HFFc6 (cell line): ENCODE data around the gene TNFAIP2. TPM values are rescaled to one million over a fixed set of nuclear protein-coding genes. Genes with fewer than 3 reads are reported as not detected.

Source experiments
- DNase-seq: peaks from one replicate; pipeline ENCODE4 v3.0.0-alpha.2; 2018
- H3K27ac Mint-ChIP-seq: 2 replicates; pipeline ENCODE4 v1.8.0; 2020; ENCODE audit warnings: mild to moderate bottlenecking, mixed read lengths
- H3K27me3 Mint-ChIP-seq: 2 replicates; pipeline ENCODE4 v1.8.0; 2021; ENCODE audit warnings: mild to moderate bottlenecking, moderate library complexity, mixed read lengths; ENCODE audit not compliant: insufficient read depth
- H3K36me3 Mint-ChIP-seq: 2 replicates; pipeline ENCODE4 v1.8.0; 2021; ENCODE audit warnings: low read depth, mixed read lengths
- H3K4me1 Mint-ChIP-seq: 2 replicates; pipeline ENCODE4 v1.8.0; 2020; ENCODE audit warnings: low read depth, mixed read lengths
- H3K4me3 Mint-ChIP-seq: 2 replicates; pipeline ENCODE4 v1.8.0; 2020; ENCODE audit warnings: mild to moderate bottlenecking, moderate library complexity, mixed read lengths
- H3K9me3 Mint-ChIP-seq: 2 replicates; pipeline ENCODE4 v1.8.0; 2020; ENCODE audit warnings: mild to moderate bottlenecking, mixed read lengths
- total RNA-seq, 6 experiments: library from RNA; stranded (reverse); fragmentation: NEBNext Ultra II Directional; extraction: Animal tissue kit (Norgen Biotek cat#: 25700); gene quantifications; 2 replicates in 1 of 6; 3 replicates in 5 of 6; pipeline ENCODE4 v1.2.3, GENCODE V29; 2021
- TF ChIP-seq, protein P1 (sequence below): fragments of 200-600 bp; sonication (generic); IDR thresholded peaks from 2 replicates; pipeline ENCODE4 v1.5.0; 2021; ENCODE audit warnings: antibody characterized with exemption, mild to moderate bottlenecking

Gene TNFAIP2
- total RNA-seq, 6 experiments from 2014 or later = 44.7 to 59.6 (median 46.4) TPM

DNA sequence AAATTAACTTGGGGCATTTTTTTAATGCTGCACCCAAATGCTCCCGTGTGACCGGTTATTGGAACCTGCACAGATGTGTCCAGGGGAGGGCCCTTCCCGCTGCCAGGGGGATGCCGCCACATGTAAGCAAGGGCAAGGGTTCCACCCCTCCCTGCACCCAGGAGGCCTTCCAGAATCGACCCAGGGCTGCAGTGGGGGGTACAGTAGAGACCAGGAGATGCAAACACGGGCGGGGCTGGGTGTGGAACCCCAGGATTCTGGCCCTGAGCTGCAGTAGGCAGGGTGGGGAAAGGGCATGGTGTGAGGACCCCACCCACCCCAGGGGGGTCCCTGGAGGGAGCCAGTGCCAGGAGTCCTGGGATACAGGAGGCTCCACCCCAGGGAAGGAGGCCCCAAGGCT lies 54.1 kb downstream of the TNFAIP2 start:
- Mint-ChIP-seq H3K4me3 (no peak overlapping the region), H3K4me1 (no peaks in the 10 kb centered on the region), H3K27me3 (peaks cover 33% of the 10 kb centered on the region), H3K9me3 (peaks cover 4% of the 10 kb centered on the region; the same call in 1 of the 2 replicates), H3K36me3 (no peaks in the 10 kb centered on the region), H3K27ac (no peak overlapping the region)
- DNase-seq = no peak
- TF ChIP-seq, protein P1, sequence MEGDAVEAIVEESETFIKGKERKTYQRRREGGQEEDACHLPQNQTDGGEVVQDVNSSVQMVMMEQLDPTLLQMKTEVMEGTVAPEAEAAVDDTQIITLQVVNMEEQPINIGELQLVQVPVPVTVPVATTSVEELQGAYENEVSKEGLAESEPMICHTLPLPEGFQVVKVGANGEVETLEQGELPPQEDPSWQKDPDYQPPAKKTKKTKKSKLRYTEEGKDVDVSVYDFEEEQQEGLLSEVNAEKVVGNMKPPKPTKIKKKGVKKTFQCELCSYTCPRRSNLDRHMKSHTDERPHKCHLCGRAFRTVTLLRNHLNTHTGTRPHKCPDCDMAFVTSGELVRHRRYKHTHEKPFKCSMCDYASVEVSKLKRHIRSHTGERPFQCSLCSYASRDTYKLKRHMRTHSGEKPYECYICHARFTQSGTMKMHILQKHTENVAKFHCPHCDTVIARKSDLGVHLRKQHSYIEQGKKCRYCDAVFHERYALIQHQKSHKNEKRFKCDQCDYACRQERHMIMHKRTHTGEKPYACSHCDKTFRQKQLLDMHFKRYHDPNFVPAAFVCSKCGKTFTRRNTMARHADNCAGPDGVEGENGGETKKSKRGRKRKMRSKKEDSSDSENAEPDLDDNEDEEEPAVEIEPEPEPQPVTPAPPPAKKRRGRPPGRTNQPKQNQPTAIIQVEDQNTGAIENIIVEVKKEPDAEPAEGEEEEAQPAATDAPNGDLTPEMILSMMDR = no peak

DNA sequence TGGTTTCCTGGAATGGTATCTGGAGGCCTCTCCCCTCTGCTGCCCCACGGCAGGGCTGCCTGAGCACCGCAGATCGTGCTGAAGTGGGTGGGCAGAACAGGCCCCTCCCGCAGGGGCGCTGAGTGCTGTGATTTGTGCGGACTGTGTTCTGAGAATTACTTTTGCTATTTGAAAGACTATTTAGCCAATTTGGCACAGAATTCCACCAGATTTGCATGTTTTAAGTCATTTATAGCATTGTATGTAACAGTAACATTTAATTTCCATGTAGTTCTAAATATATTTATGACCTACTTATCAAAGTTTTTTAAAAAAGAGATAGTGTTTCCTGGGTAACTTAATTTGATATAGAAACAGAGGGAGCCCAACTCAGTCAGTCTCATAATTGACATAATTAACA lies 55.3 kb downstream of the TNFAIP2 start:
- Mint-ChIP-seq H3K4me1 (no peaks in the 10 kb centered on the region), H3K27me3 (peaks cover 23% of the 10 kb centered on the region), H3K9me3 (peaks cover 4% of the 10 kb centered on the region; the same call in 1 of the 2 replicates), H3K27ac (no peak overlapping the region), H3K4me3 (no peak overlapping the region), H3K36me3 (no peaks in the 10 kb centered on the region)
- TF ChIP-seq, protein P1 = no peak
- no peak for DNase-seq

DNA sequence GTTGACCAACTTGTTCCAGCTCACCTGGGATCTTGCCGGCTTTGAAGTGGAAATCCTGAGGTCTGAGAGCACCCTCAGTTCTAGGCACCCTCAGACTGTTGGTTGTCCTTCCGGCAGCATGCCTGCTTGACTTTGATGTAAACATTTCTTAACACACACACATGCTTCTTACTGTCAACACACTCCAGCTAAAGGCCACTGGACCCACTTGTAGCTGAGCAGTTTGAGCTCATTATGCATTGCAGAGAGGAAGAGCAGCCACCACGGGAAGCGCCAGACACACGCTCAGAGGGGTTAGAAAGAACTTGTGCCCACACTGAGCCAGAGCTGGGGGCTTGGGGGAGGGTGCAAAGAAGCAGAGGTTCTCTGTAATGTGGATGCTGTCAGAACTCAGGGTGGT lies 55.8 kb downstream of the TNFAIP2 start:
- Mint-ChIP-seq H3K9me3 (peaks cover 4% of the 10 kb centered on the region; the same call in 1 of the 2 replicates), H3K27ac (no peak overlapping the region), H3K27me3 (peaks cover 22% of the 10 kb centered on the region), H3K4me1 (no peaks in the 10 kb centered on the region), H3K36me3 (no peaks in the 10 kb centered on the region), H3K4me3 (no peak overlapping the region)
- DNase-seq = no peak
- TF ChIP-seq, protein P1 = no peak

DNA sequence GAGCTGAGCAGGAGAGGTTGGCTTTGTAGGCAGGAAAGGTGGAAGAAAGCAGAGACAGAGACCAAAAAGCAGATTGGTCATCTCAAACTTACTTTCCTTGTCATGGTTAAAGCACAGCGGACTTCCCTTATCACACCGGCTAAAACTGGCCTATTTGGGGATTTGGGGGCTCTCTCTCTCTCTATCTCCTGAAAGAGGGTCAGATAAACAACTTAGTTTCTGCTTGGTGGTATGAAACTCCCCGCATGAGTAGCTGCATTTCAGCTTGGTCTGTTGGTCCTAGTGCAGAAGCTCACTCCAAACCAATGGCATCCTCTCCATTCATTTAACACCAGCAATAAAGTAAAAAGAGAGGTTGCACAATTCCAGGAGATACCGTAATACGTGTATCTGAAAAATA lies 57.1 kb downstream of the TNFAIP2 start:
- Mint-ChIP-seq H3K27ac (no peak overlapping the region), H3K36me3 (no peaks in the 10 kb centered on the region), H3K4me3 (no peak overlapping the region), H3K9me3 (peaks cover under 1% of the 10 kb centered on the region; the same call in 1 of the 2 replicates), H3K27me3 (peaks cover 17% of the 10 kb centered on the region), H3K4me1 (no peaks in the 10 kb centered on the region)
- TF ChIP-seq, protein P1 = no peak
- DNase-seq = no peak

DNA sequence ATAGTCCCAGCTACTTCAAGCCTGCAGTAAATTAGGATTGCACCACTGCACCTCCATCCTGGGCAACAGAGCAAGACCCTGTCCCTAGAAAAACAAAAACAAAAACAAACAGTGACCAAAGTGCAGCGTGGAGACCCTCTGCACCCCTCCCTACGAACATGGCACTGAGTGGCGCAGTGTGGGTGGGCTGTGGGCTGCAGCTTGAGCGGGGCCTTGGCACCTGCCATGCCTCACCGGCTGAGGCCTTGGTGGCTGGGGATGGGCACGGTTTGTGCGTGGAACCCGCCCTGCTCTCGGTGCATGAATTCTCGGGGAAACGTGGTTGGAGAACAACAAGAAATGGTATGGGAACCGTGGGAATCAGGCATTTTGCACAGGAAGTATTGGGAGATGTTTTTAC lies 60.8 kb downstream of the TNFAIP2 start:
- no peak overlapping the region for H3K4me3 Mint-ChIP-seq
- no peaks in the 10 kb centered on the region for H3K36me3 Mint-ChIP-seq

More for the DNA sequence above, 60.8 kb downstream of the TNFAIP2 start:
- TF ChIP-seq, protein P1 = no peak
- Mint-ChIP-seq H3K9me3 (no peaks in the 10 kb centered on the region), H3K27ac (no peak overlapping the region), H3K4me1 (no peaks in the 10 kb centered on the region), H3K27me3 (peaks cover 25% of the 10 kb centered on the region)
- no peak for DNase-seq
